Measurements from ENCODE around the gene RCCD1.

- no peak for TF ChIP-seq CTCF (IDR thresholded peaks at IDR 0.05)
- no peak for TF ChIP-seq POLR2AphosphoS5 (IDR thresholded peaks at IDR 0.05)
- TF ChIP-seq POLR2A (IDR thresholded peaks at IDR 0.05): no peak
These were observed 13.8 kb downstream of the RCCD1 start for GRCh38 chr15:90968434-90968833.

Measured in prostate gland (tissue), 2 donors.